Common myeloid progenitor, CD34-positive (primary cell): ENCODE results near the gene UBE2U.

Source experiments
- CTCF ChIA-PET: fragments of 350-600 bp; sonication (Branson Sonifier 250); formaldehyde crosslinking; loops from one replicate; lab custom pipeline; 2021; ENCODE audit warnings: antibody characterized with exemption; lab: Charles Lee
- POLR2A ChIA-PET: fragments of 350-600 bp; sonication (Branson Sonifier 250); formaldehyde crosslinking; loops from one replicate; lab custom pipeline; 2021; ENCODE audit warnings: antibody characterized with exemption; lab: Charles Lee
- DNase-seq, 3 donors: peaks; one replicate each; pipeline versions ENCODE4 v3.0.0 to v3.0.0-alpha.2; 2013
- H3K27ac ChIP-seq, 2 experiments: 1 replicate in 1 of 2; 2 replicates in 1 of 2; pipeline ENCODE4 v1.7.0; 2013; ENCODE audit warnings: inconsistent platforms in 2 of 2, low read length in 2 of 2, mild to moderate bottlenecking in 2 of 2, low read depth in 1 of 2, moderate library complexity in 1 of 2; ENCODE audit not compliant: severe bottlenecking in 2 of 2, insufficient read depth in 1 of 2, poor library complexity in 1 of 2
- H3K27me3 ChIP-seq, 5 experiments: replicated peaks in 2 of 5; 1 replicate in 3 of 5; 2 replicates in 2 of 5; pipeline versions ENCODE4 v1.6.1 to v1.7.0; 2013; ENCODE audit warnings: low read length in 4 of 5, mild to moderate bottlenecking in 2 of 5, moderate library complexity in 2 of 5, inconsistent platforms in 1 of 5; ENCODE audit not compliant: insufficient read depth in 5 of 5, control insufficient read depth in 4 of 5
- H3K36me3 ChIP-seq, 4 experiments: 1 replicate in 2 of 4; 2 replicates in 2 of 4; pipeline versions ENCODE4 v1.6.1 to v1.7.0; 2013; ENCODE audit warnings: low read length in 3 of 4, control low read depth in 1 of 4, mild to moderate bottlenecking in 1 of 4; ENCODE audit not compliant: control insufficient read depth in 4 of 4, insufficient read depth in 4 of 4
- H3K4me1 ChIP-seq, 4 experiments: 1 replicate in 3 of 4; 2 replicates in 1 of 4; pipeline versions ENCODE4 v1.6.1 to v1.7.1; 2013; ENCODE audit warnings: low read length in 3 of 4, mild to moderate bottlenecking in 3 of 4, control low read depth in 1 of 4, inconsistent platforms in 1 of 4, moderate library complexity in 1 of 4; ENCODE audit not compliant: control insufficient read depth in 4 of 4, insufficient read depth in 4 of 4; ENCODE audit errors: control extremely low read depth in 1 of 4
- H3K4me3 ChIP-seq, 7 experiments: 1 replicate in 4 of 7; 2 replicates in 3 of 7; pipeline versions ENCODE4 v1.5.1 to v1.7.0; 2013; ENCODE audit warnings: mild to moderate bottlenecking in 7 of 7, low read length in 6 of 7, moderate library complexity in 6 of 7, inconsistent platforms in 2 of 7, low read depth in 2 of 7, control low read depth in 1 of 7; ENCODE audit not compliant: insufficient read depth in 4 of 7, control insufficient read depth in 1 of 7; ENCODE audit errors: extremely low read depth in 1 of 7
- H3K9me3 ChIP-seq, 5 experiments: 1 replicate in 4 of 5; 2 replicates in 1 of 5; pipeline versions ENCODE4 v1.6.1 to v1.7.1; 2013; ENCODE audit warnings: low read length in 4 of 5, mild to moderate bottlenecking in 2 of 5, inconsistent platforms in 1 of 5, low read depth in 1 of 5, moderate library complexity in 1 of 5; ENCODE audit not compliant: control insufficient read depth in 4 of 5, insufficient read depth in 2 of 5; ENCODE audit errors: control extremely low read depth in 1 of 5
- WGBS: methylation state at CpG from one replicate; pipeline ENCODE4 v1.1.5; 2013; ENCODE audit not compliant: insufficient coverage; 5-methylcytosine and 5-hydroxymethylcytosine counted together

UBE2U gene

DNA sequence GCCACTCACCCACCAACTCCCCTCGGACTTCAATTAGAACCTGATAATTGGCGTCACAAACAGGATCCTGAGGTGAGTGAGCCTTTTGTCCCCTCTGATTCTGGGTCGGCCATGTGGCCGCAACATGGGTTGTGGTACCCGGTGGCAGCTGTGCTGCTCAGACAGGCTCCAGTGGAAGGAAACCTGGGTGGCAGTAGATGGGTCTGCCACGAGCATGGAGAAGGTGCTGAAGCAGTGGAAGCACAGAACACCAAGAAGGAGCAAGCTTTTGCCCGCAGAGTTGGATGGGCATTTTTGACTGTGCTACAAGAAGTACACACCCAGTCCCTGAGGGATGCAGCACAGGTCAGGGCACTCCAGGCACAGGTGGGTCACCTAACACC is 16.5 kb upstream of the UBE2U start:
- 97% methylated on average over 7 of the region's 7 CpGs for WGBS
- Histone ChIP-seq H3K4me3 (no peak overlapping the region), H3K36me3 (no peaks in the 10 kb centered on the region), H3K9me3 (no peaks in the 10 kb centered on the region), H3K4me1 (peaks cover 0 to 4% (median 0%) of the 10 kb centered on the region in 4 experiments), H3K27me3 (no peaks in the 10 kb centered on the region), H3K27ac (no peak overlapping the region)
- CTCF ChIA-PET = interaction anchor here (1.0 to 1.6 kb wide), 2 partner anchors 21 to 31 kb away, joined by 3 read pairs; no protein-coding TSS in a partner anchor
- DNase-seq = no peak
- POLR2A ChIA-PET = no interaction called here

- ChIA-PET POLR2A (interaction anchor here (0.6 kb wide), 1 partner anchor 33 kb away, joined by 3 read pairs; no protein-coding TSS in a partner anchor), CTCF (interaction anchor here (0.6 to 1.6 kb wide), 3 partner anchors 22 to 347 kb away, joined by 3 read pairs; no protein-coding TSS in a partner anchor)
- DNase-seq = no peak
- Histone ChIP-seq H3K4me3 (no peak overlapping the region), H3K36me3 (no peaks in the 10 kb centered on the region), H3K9me3 (no peaks in the 10 kb centered on the region), H3K27ac (no peak overlapping the region), H3K4me1 (peaks cover 0 to 4% (median 0%) of the 10 kb centered on the region in 4 experiments), H3K27me3 (no peaks in the 10 kb centered on the region)
- WGBS = 100% methylated on average over 3 of the region's 4 CpGs
Observed at GRCh38 chr1:64187646-64188045, 15.8 kb upstream of the UBE2U start.

GRCh38 chr1:64192290-64192689 is 11.1 kb upstream of the UBE2U start:
- Histone ChIP-seq H3K4me1 (peaks cover 0 to 12% (median under 1%) of the 10 kb centered on the region in 4 experiments), H3K27ac (no peak overlapping the region), H3K36me3 (no peaks in the 10 kb centered on the region), H3K4me3 (no peak overlapping the region), H3K9me3 (no peaks in the 10 kb centered on the region), H3K27me3 (no peaks in the 10 kb centered on the region)
- POLR2A ChIA-PET = no interaction called here
- 98% methylated on average over 7 of the region's 8 CpGs for WGBS
- CTCF ChIA-PET = interaction anchor here (1.3 kb wide), 1 partner anchor 25 kb away, joined by 3 read pairs; no protein-coding TSS in a partner anchor
- DNase-seq = no peak

DNA sequence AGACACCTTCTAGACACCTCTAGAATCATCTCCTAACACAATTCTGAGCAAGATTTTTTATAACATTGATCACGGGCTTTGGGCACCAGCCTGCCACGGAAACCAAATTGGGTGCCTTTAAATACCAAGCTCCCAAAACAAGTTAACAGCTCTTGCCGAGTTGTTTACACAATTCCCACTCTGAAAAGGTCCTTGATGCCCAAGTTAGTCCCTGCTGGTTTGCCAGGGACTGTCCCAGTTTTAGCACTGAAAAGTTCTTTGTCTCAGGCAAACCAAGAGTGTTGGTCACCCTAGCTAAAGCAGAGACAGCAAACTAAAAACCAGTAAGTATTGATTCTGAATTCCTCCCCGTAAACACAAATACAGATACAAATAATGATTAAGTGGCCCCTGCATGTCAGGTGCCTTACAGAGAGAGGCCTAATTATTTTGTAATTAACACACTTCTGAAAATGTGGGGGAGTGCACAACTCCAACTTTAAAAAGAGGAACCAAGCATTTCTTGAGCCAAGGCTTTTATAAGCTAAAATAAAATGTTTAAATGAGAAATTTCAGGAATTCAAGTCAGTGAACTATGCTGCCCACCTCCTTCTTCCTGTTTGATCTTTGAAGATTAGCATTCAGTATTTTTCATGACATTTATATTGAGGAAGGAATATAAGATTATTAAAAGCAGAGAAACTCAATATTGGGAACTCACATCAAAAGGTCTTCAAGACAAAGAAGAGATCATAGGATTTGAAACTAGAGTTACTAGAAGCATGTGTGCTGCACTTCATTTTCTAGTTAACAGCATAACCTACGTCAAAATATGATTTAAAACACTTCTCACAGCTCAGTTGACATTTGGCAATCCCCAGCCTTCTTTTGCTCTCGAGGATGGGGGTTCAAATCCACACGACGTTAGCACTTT is 9.0 kb upstream of the UBE2U start:
- H3K9me3 ChIP-seq = no peaks in the 10 kb centered on the region
- CTCF ChIA-PET = interaction anchor here (0.7 to 1.4 kb wide), 5 partner anchors 10 to 31 kb away, joined by 3 to 4 read pairs (median 3); no protein-coding TSS in a partner anchor
- H3K36me3 ChIP-seq = no peaks in the 10 kb centered on the region
- H3K27me3 ChIP-seq = no peaks in the 10 kb centered on the region
- POLR2A ChIA-PET = no interaction called here
- peak in 2 of 3 donors; percentile 23 to 27 for DNase-seq
- no peak overlapping the region for H3K4me3 ChIP-seq
- WGBS = 82% methylated on average over 6 of the region's 8 CpGs
- H3K4me1 ChIP-seq = peaks cover 0 to 12% (median under 1%) of the 10 kb centered on the region in 4 experiments
- H3K27ac ChIP-seq = no peak overlapping the region

DNA sequence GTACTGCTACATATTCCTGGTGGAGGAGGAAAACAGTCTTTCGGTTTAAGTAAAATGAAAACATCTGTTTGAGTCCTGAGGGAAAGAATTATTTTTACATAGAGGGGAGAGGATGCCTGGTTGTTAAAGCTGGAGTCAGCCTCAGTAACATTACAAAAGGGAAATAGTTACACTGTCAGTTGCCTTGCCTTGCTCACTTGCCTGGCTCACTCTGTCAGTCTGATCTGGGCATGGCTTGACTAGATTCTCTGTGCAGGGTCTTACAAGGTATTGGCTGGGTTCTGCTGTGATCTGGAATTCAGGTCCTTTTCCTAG is 8.4 kb upstream of the UBE2U start:
- POLR2A ChIA-PET = no interaction called here
- Histone ChIP-seq H3K4me3 (no peak overlapping the region), H3K27me3 (no peaks in the 10 kb centered on the region), H3K27ac (no peak overlapping the region), H3K36me3 (no peaks in the 10 kb centered on the region), H3K4me1 (peaks cover 0 to 12% (median under 1%) of the 10 kb centered on the region in 4 experiments), H3K9me3 (no peaks in the 10 kb centered on the region)
- CTCF ChIA-PET = interaction anchor here (0.7 to 1.1 kb wide), 2 partner anchors 21 to 27 kb away, joined by 3 read pairs; no protein-coding TSS in a partner anchor
- no peak for DNase-seq
- WGBS = 100% methylated on average over 1 of the region's 1 CpG

DNA sequence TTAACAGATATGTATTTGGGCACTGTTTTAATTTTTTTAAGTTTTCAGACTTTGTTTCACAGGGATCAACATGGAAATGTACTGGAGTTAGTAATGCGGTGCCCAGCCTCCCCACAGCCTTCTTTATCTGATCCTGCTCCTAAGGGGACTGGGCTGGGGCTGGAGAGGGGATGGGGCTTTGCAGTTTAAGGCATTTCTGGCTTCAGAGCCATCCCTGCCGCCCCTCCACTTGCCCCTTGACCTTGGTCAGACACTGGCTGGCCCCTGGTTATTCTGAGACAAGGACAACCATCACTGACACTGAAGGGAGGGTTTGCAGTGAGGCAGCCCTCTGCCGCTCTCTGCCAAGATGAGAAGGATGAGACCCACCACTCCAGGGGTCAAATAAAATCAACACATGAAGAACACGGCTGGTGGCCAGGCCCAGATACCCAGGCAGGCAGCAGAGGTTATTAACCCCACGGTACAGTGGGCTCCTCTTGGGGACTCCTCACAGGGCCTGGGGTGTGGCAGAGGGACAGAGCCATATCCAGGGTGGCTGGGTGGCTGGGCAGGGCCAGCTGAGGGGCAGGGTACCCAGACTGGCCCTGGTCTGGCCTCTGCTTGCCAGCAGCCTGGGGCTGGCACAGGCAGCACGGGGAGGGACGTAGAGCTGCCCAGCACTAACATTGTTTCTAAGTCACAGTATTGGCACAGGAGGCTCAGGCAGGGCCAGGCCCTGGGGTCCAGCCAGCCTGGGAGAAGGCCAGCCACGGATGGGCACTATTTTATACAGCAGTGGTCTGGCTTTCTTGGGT is 7.2 kb upstream of the UBE2U start:
- POLR2A ChIA-PET = no interaction called here
- Histone ChIP-seq H3K27me3 (no peaks in the 10 kb centered on the region), H3K9me3 (no peaks in the 10 kb centered on the region), H3K36me3 (no peaks in the 10 kb centered on the region), H3K4me3 (no peak overlapping the region), H3K4me1 (peaks cover 0 to 12% (median under 1%) of the 10 kb centered on the region in 4 experiments), H3K27ac (no peak overlapping the region)
- CTCF ChIA-PET = no interaction called here
- DNase-seq = no peak
- 96% methylated on average over 7 of the region's 8 CpGs for WGBS
